ENCODE data around the gene ROCK2. TPM values are rescaled to one million over a fixed set of nuclear protein-coding genes. Genes with fewer than 3 reads are reported as not detected.

The ROCK2 gene
- total RNA-seq, 4 donors from 2014 or later: 90.0 to 119 (median 101) TPM

DNA sequence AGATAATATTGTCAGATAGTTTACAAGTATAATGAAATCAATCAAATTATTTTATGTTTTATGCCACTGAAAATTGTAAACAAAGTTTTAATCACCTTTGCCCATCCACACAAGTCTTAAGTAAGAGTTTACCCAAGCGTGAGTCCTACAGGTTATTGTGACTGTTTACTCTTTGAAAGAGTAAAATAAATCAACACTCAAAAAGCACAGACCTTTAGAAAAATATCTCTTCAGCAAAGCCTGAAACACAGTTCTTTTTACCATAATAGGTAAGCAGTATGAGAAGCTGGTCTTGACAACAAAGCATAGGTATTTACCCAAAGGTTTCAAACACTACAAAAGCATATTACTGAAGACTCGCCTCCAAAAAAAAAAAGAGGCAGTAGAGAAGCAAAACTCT, 3.7 kb downstream of the ROCK2 start:
- Histone ChIP-seq H3K36me3 (no peaks in the 10 kb centered on the region), H3K4me3 (peak overlapping the region; percentile 80 to 95 (median 91)), H3K27me3 (peaks cover 0 to 3% (median 0%) of the 10 kb centered on the region in 4 donors), H3K27ac (replicated peaks in 1 of 4) (peak overlapping the region; percentile 98 to 100 (median 99)), H3K4me1 (peaks cover 21 to 79% (median 54%) of the 10 kb centered on the region in 4 donors), H3K9me3 (no peaks in the 10 kb centered on the region)
- no peak for DNase-seq (ENCODE audit: extremely low spot score)
- 47% methylated on average over 2 of the region's 2 CpGs for WGBS
- TF ChIP-seq EP300 (IDR thresholded peaks at IDR 0.05) (no peak), POLR2AphosphoS5 (IDR thresholded peaks at IDR 0.05) (no peak), POLR2A (IDR thresholded peaks at IDR 0.05; ENCODE audit: low read depth) (no peak)
- TF ChIP-seq, protein P1, sequence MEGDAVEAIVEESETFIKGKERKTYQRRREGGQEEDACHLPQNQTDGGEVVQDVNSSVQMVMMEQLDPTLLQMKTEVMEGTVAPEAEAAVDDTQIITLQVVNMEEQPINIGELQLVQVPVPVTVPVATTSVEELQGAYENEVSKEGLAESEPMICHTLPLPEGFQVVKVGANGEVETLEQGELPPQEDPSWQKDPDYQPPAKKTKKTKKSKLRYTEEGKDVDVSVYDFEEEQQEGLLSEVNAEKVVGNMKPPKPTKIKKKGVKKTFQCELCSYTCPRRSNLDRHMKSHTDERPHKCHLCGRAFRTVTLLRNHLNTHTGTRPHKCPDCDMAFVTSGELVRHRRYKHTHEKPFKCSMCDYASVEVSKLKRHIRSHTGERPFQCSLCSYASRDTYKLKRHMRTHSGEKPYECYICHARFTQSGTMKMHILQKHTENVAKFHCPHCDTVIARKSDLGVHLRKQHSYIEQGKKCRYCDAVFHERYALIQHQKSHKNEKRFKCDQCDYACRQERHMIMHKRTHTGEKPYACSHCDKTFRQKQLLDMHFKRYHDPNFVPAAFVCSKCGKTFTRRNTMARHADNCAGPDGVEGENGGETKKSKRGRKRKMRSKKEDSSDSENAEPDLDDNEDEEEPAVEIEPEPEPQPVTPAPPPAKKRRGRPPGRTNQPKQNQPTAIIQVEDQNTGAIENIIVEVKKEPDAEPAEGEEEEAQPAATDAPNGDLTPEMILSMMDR (IDR thresholded peaks at IDR 0.05): no peak
- intact Hi-C loops (cut with DNase I): loop anchor here (5.0 kb wide), 2 partner anchors 67 to 103 kb away; no protein-coding TSS in a partner anchor

DNA sequence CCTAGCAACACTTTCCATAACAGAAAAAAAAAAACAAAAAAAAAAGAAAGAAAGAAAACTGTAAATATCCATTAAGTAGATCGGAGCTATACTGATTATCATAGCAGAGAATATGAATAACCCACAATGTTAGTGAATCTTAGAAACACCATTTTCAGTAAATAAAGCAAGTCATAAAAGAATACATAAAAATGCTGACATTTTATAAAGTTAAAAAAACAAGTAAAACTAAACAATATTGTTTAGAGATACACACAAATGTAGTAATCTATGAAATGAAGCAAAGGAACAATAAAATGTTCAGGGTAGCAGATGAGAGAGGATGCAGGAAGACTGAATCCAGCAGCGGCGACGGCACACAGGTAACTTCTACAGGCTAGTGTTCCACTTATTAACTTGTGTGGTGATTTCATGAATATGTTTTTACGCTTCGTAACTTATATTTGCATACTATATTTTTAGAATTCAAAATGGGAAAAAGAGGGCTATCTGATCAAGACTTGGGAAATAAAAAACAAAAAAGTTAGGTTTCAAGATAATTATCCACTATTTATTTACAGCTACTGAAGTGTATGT, 4.8 kb downstream of the ROCK2 start:
- H3K9me3 ChIP-seq: no peaks in the 10 kb centered on the region
- H3K36me3 ChIP-seq: no peaks in the 10 kb centered on the region
- intact Hi-C loops (cut with DNase I): loop anchor here (5.0 kb wide), 2 partner anchors 68 to 102 kb away; no protein-coding TSS in a partner anchor
- peaks cover 0 to 3% (median 0%) of the 10 kb centered on the region in 4 donors for H3K27me3 ChIP-seq
- 82% methylated on average over 6 of the region's 6 CpGs for WGBS
- DNase-seq (ENCODE audit: extremely low spot score): no peak
- H3K4me3 ChIP-seq: no peak overlapping the region
- no peak for TF ChIP-seq EP300 (IDR thresholded peaks at IDR 0.05)
- TF ChIP-seq, protein P1 (IDR thresholded peaks at IDR 0.05): no peak
- TF ChIP-seq POLR2AphosphoS5 (IDR thresholded peaks at IDR 0.05): no peak
- TF ChIP-seq POLR2A (IDR thresholded peaks at IDR 0.05; ENCODE audit: low read depth): no peak
- H3K27ac ChIP-seq (replicated peaks in 1 of 4): peak overlapping the region; percentile 28 to 100 (median 98)
- peaks cover 22 to 80% (median 57%) of the 10 kb centered on the region in 4 donors for H3K4me1 ChIP-seq

DNA sequence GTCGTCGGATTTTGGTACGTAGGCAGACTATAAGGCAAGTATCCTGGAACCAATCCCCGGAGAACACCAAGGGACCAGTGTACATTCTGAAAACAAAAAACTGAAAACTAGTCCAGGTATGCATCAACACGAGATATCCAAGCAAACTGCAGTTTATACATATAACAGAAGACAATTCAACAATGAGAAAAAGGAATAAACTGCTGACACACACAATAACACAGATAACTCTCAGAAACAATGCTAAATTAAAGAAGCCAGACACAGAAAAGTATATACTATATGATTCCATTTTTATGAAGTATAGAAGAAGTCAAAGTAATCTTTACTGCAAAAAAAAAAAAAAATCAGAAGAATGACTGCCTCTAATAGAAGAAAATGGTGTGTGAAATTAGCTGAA, 5.9 kb downstream of the ROCK2 start:
- no peak overlapping the region for H3K4me3 ChIP-seq
- no peaks in the 10 kb centered on the region for H3K27me3 ChIP-seq
- DNase-seq (ENCODE audit: extremely low spot score): no peak
- peak overlapping the region in 1 of 4 donors; percentile 7 for H3K27ac ChIP-seq (replicated peaks in 1 of 4)
- WGBS: 82% methylated on average over 5 of the region's 5 CpGs
- peaks cover 22 to 90% (median 67%) of the 10 kb centered on the region in 4 donors for H3K4me1 ChIP-seq
- intact Hi-C loops (cut with DNase I): no loop called here
- H3K9me3 ChIP-seq: no peaks in the 10 kb centered on the region
- TF ChIP-seq EP300 (IDR thresholded peaks at IDR 0.05) (no peak), POLR2A (IDR thresholded peaks at IDR 0.05; ENCODE audit: low read depth) (no peak), POLR2AphosphoS5 (IDR thresholded peaks at IDR 0.05) (no peak)
- TF ChIP-seq, protein P1 (IDR thresholded peaks at IDR 0.05): no peak
- no peaks in the 10 kb centered on the region for H3K36me3 ChIP-seq

DNA sequence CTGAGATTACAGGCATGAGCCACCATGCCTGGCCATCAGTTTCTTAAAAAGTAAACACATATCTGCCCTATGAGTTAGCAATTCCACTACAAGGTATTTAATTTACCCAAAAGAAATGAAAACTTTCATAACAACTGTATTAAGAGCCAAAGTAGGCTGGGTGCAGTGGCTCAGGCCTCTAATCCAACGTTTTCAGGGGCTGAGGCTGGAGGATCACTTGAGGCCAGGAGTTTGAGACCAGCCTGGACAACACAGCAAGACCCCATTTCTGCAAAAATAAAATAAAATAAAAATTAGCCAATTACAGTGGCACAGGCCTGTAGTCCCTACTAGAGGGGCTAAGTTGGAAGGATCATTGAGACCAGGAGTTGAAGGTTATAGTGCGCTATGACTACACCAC, 6.5 kb downstream of the ROCK2 start:
- Histone ChIP-seq H3K4me1 (peaks cover 22 to 90% (median 73%) of the 10 kb centered on the region in 4 donors), H3K4me3 (no peak overlapping the region), H3K36me3 (no peaks in the 10 kb centered on the region), H3K9me3 (no peaks in the 10 kb centered on the region), H3K27me3 (no peaks in the 10 kb centered on the region), H3K27ac (replicated peaks in 1 of 4) (peak overlapping the region in 2 of 4 donors; percentile 4 to 7)
- TF ChIP-seq POLR2AphosphoS5 (IDR thresholded peaks at IDR 0.05): no peak
- TF ChIP-seq POLR2A (IDR thresholded peaks at IDR 0.05; ENCODE audit: low read depth): no peak
- TF ChIP-seq EP300 (IDR thresholded peaks at IDR 0.05): no peak
- DNase-seq (ENCODE audit: extremely low spot score): no peak
- intact Hi-C loops (cut with DNase I): no loop called here
- WGBS: 93% methylated on average over 2 of the region's 2 CpGs

DNA sequence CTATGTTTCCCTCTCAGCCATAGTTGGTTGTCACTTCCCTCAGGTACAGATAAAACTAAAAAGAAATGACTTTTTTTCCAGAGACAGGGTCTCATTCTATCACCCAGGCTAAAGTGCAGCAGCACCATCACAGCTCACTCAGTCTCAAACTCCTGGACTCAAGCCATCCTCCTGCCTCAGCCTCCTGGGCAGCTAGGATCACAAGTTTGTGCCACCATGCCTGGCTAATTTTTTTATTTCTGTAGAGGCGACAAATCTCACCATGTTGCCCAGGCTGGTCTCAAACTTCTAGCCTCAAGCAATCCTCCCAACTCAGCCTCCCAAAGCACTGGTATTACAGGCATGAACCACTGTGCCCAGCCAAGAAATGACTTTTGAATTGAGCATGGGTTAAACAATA, 8.2 kb downstream of the ROCK2 start:
- DNase-seq (ENCODE audit: extremely low spot score): no peak
- intact Hi-C loops (cut with DNase I): no loop called here
- H3K36me3 ChIP-seq: no peaks in the 10 kb centered on the region
- peaks cover 15 to 81% (median 69%) of the 10 kb centered on the region in 4 donors for H3K4me1 ChIP-seq
- no peak overlapping the region for H3K27ac ChIP-seq (replicated peaks in 1 of 4)
- TF ChIP-seq POLR2A (IDR thresholded peaks at IDR 0.05; ENCODE audit: low read depth) (no peak), POLR2AphosphoS5 (IDR thresholded peaks at IDR 0.05) (no peak), EP300 (IDR thresholded peaks at IDR 0.05) (no peak)
- TF ChIP-seq, protein P1 (IDR thresholded peaks at IDR 0.05): no peak
- 92% methylated on average over 1 of the region's 1 CpG for WGBS
- no peak overlapping the region for H3K4me3 ChIP-seq
- H3K27me3 ChIP-seq: no peaks in the 10 kb centered on the region
- H3K9me3 ChIP-seq: no peaks in the 10 kb centered on the region
